ENCODE data around the gene GPR156. TPM values are rescaled to one million over a fixed set of nuclear protein-coding genes. Genes with fewer than 3 reads are reported as not detected.

GPR156 gene
- total RNA-seq, 1 experiment from 2014 or later: not detected

GRCh38 chr3:120200493-120201235, 84.4 kb downstream of the GPR156 start:
- Histone ChIP-seq H3K27me3 (ENCODE audit: low read length) (no peaks in the 10 kb centered on the region), H2AFZ (ENCODE audit: low read length) (no peak overlapping the region), H3K79me2 (ENCODE audit: low read length) (no peaks in the 10 kb centered on the region), H3K9ac (ENCODE audit: low read length) (no peak overlapping the region), H3K4me2 (ENCODE audit: low read depth, low read length, poor library complexity, severe bottlenecking) (no peak overlapping the region), H4K20me1 (ENCODE audit: insufficient read depth, low read depth, low read length) (no peaks in the 10 kb centered on the region), H3K36me3 (ENCODE audit: insufficient read depth, low read length) (no peaks in the 10 kb centered on the region), H3K9me3 (ENCODE audit: low read length) (no peaks in the 10 kb centered on the region), H3K27ac (ENCODE audit: low read length) (no peak overlapping the region), H3K9me2 (replicated peaks; ENCODE audit: insufficient read depth, low read length) (no peaks in the 10 kb centered on the region), H3K4me3 (ENCODE audit: low read length) (no peak overlapping the region), H3K4me1 (ENCODE audit: low read length) (no peaks in the 10 kb centered on the region)
- no peak for DNase-seq

GRCh38 chr3:120198305-120198878, 86.6 kb downstream of the GPR156 start:
- Histone ChIP-seq H3K9ac (ENCODE audit: low read length) (no peak overlapping the region), H3K27me3 (ENCODE audit: low read length) (no peaks in the 10 kb centered on the region), H3K4me2 (ENCODE audit: low read depth, low read length, poor library complexity, severe bottlenecking) (no peak overlapping the region), H3K36me3 (ENCODE audit: insufficient read depth, low read length) (no peaks in the 10 kb centered on the region), H4K20me1 (ENCODE audit: insufficient read depth, low read depth, low read length) (no peaks in the 10 kb centered on the region), H2AFZ (ENCODE audit: low read length) (no peak overlapping the region), H3K79me2 (ENCODE audit: low read length) (no peaks in the 10 kb centered on the region), H3K4me1 (ENCODE audit: low read length) (no peaks in the 10 kb centered on the region), H3K27ac (ENCODE audit: low read length) (no peak overlapping the region), H3K4me3 (ENCODE audit: low read length) (no peak overlapping the region), H3K9me2 (replicated peaks; ENCODE audit: insufficient read depth, low read length) (no peaks in the 10 kb centered on the region), H3K9me3 (ENCODE audit: low read length) (no peaks in the 10 kb centered on the region)
- peak; percentile 51 for DNase-seq

GRCh38 chr3:120196812-120197211, 88.2 kb downstream of the GPR156 start:
- no peaks in the 10 kb centered on the region for H3K4me1 ChIP-seq (ENCODE audit: low read length)
- H3K9me2 ChIP-seq (replicated peaks; ENCODE audit: insufficient read depth, low read length): no peaks in the 10 kb centered on the region
- no peaks in the 10 kb centered on the region for H4K20me1 ChIP-seq (ENCODE audit: insufficient read depth, low read depth, low read length)
- no peaks in the 10 kb centered on the region for H3K9me3 ChIP-seq (ENCODE audit: low read length)
- no peak overlapping the region for H3K9ac ChIP-seq (ENCODE audit: low read length)
- no peaks in the 10 kb centered on the region for H3K79me2 ChIP-seq (ENCODE audit: low read length)
- no peaks in the 10 kb centered on the region for H3K27me3 ChIP-seq (ENCODE audit: low read length)
- H3K27ac ChIP-seq (ENCODE audit: low read length): no peak overlapping the region
- H3K4me3 ChIP-seq (ENCODE audit: low read length): no peak overlapping the region
- no peak overlapping the region for H3K4me2 ChIP-seq (ENCODE audit: low read depth, low read length, poor library complexity, severe bottlenecking)
- H3K36me3 ChIP-seq (ENCODE audit: insufficient read depth, low read length): no peaks in the 10 kb centered on the region
- H2AFZ ChIP-seq (ENCODE audit: low read length): no peak overlapping the region
- no peak for DNase-seq

- no peaks in the 10 kb centered on the region for H3K27me3 ChIP-seq (ENCODE audit: low read length)
- H3K4me3 ChIP-seq (ENCODE audit: low read length): no peak overlapping the region
- H3K4me1 ChIP-seq (ENCODE audit: low read length): no peaks in the 10 kb centered on the region
- H3K79me2 ChIP-seq (ENCODE audit: low read length): no peaks in the 10 kb centered on the region
- DNase-seq: no peak
- H3K9ac ChIP-seq (ENCODE audit: low read length): no peak overlapping the region
- no peak overlapping the region for H2AFZ ChIP-seq (ENCODE audit: low read length)
- no peak overlapping the region for H3K4me2 ChIP-seq (ENCODE audit: low read depth, low read length, poor library complexity, severe bottlenecking)
- no peaks in the 10 kb centered on the region for H3K9me2 ChIP-seq (replicated peaks; ENCODE audit: insufficient read depth, low read length)
- no peaks in the 10 kb centered on the region for H4K20me1 ChIP-seq (ENCODE audit: insufficient read depth, low read depth, low read length)
- H3K36me3 ChIP-seq (ENCODE audit: insufficient read depth, low read length): no peaks in the 10 kb centered on the region
- H3K27ac ChIP-seq (ENCODE audit: low read length): no peak overlapping the region
- H3K9me3 ChIP-seq (ENCODE audit: low read length): no peaks in the 10 kb centered on the region
Observed at GRCh38 chr3:120196333-120196732, 88.7 kb downstream of the GPR156 start.

- H4K20me1 ChIP-seq (ENCODE audit: insufficient read depth, low read depth, low read length): no peaks in the 10 kb centered on the region
Observed at GRCh38 chr3:120193554-120193953, 91.5 kb downstream of the GPR156 start.

GRCh38 chr3:120192579-120192978, 92.4 kb downstream of the GPR156 start:
- Histone ChIP-seq H3K36me3 (ENCODE audit: insufficient read depth, low read length) (no peaks in the 10 kb centered on the region), H3K4me3 (ENCODE audit: low read length) (no peak overlapping the region), H3K27me3 (ENCODE audit: low read length) (no peaks in the 10 kb centered on the region), H3K4me1 (ENCODE audit: low read length) (no peaks in the 10 kb centered on the region), H3K9ac (ENCODE audit: low read length) (no peak overlapping the region), H3K9me2 (replicated peaks; ENCODE audit: insufficient read depth, low read length) (no peaks in the 10 kb centered on the region), H3K4me2 (ENCODE audit: low read depth, low read length, poor library complexity, severe bottlenecking) (no peak overlapping the region), H3K9me3 (ENCODE audit: low read length) (no peaks in the 10 kb centered on the region), H4K20me1 (ENCODE audit: insufficient read depth, low read depth, low read length) (no peaks in the 10 kb centered on the region), H2AFZ (ENCODE audit: low read length) (no peak overlapping the region), H3K27ac (ENCODE audit: low read length) (no peak overlapping the region), H3K79me2 (ENCODE audit: low read length) (no peaks in the 10 kb centered on the region)
- no peak for DNase-seq

More at GRCh38 chr3:120193554-120193953, 91.5 kb downstream of the GPR156 start:
- Histone ChIP-seq H3K79me2 (ENCODE audit: low read length) (no peaks in the 10 kb centered on the region), H3K4me2 (ENCODE audit: low read depth, low read length, poor library complexity, severe bottlenecking) (no peak overlapping the region), H3K4me3 (ENCODE audit: low read length) (no peak overlapping the region), H3K27me3 (ENCODE audit: low read length) (no peaks in the 10 kb centered on the region), H3K4me1 (ENCODE audit: low read length) (no peaks in the 10 kb centered on the region), H2AFZ (ENCODE audit: low read length) (no peak overlapping the region), H3K9me3 (ENCODE audit: low read length) (no peaks in the 10 kb centered on the region), H3K9me2 (replicated peaks; ENCODE audit: insufficient read depth, low read length) (no peaks in the 10 kb centered on the region), H3K36me3 (ENCODE audit: insufficient read depth, low read length) (no peaks in the 10 kb centered on the region), H3K9ac (ENCODE audit: low read length) (no peak overlapping the region), H3K27ac (ENCODE audit: low read length) (no peak overlapping the region)
- no peak for DNase-seq

- no peaks in the 10 kb centered on the region for H3K36me3 ChIP-seq (ENCODE audit: insufficient read depth, low read length)
- H3K9me2 ChIP-seq (replicated peaks; ENCODE audit: insufficient read depth, low read length): no peaks in the 10 kb centered on the region
- no peak for DNase-seq
- no peaks in the 10 kb centered on the region for H3K27me3 ChIP-seq (ENCODE audit: low read length)
- no peak overlapping the region for H3K4me2 ChIP-seq (ENCODE audit: low read depth, low read length, poor library complexity, severe bottlenecking)
- H3K9me3 ChIP-seq (ENCODE audit: low read length): no peaks in the 10 kb centered on the region
- no peaks in the 10 kb centered on the region for H4K20me1 ChIP-seq (ENCODE audit: insufficient read depth, low read depth, low read length)
- H3K4me1 ChIP-seq (ENCODE audit: low read length): no peaks in the 10 kb centered on the region
- H3K79me2 ChIP-seq (ENCODE audit: low read length): no peaks in the 10 kb centered on the region
- no peak overlapping the region for H3K27ac ChIP-seq (ENCODE audit: low read length)
- no peak overlapping the region for H3K4me3 ChIP-seq (ENCODE audit: low read length)
- H2AFZ ChIP-seq (ENCODE audit: low read length): no peak overlapping the region
- no peak overlapping the region for H3K9ac ChIP-seq (ENCODE audit: low read length)
Observed at GRCh38 chr3:120192159-120192558, 92.9 kb downstream of the GPR156 start.

GRCh38 chr3:120182613-120183511, 102.2 kb downstream of the GPR156 start:
- Histone ChIP-seq H4K20me1 (ENCODE audit: insufficient read depth, low read depth, low read length) (no peaks in the 10 kb centered on the region), H3K36me3 (ENCODE audit: insufficient read depth, low read length) (no peaks in the 10 kb centered on the region), H3K9me3 (ENCODE audit: low read length) (no peaks in the 10 kb centered on the region), H3K79me2 (ENCODE audit: low read length) (no peaks in the 10 kb centered on the region), H3K4me3 (ENCODE audit: low read length) (no peak overlapping the region), H3K9me2 (replicated peaks; ENCODE audit: insufficient read depth, low read length) (no peaks in the 10 kb centered on the region), H3K4me2 (ENCODE audit: low read depth, low read length, poor library complexity, severe bottlenecking) (no peak overlapping the region), H3K27ac (ENCODE audit: low read length) (no peak overlapping the region), H3K9ac (ENCODE audit: low read length) (no peak overlapping the region), H3K4me1 (ENCODE audit: low read length) (no peaks in the 10 kb centered on the region), H3K27me3 (ENCODE audit: low read length) (no peaks in the 10 kb centered on the region), H2AFZ (ENCODE audit: low read length) (no peak overlapping the region)
- DNase-seq: peak; percentile 63
